ENCODE data around the gene TFPI2. TPM values are rescaled to one million over a fixed set of nuclear protein-coding genes. Genes with fewer than 3 reads are reported as not detected.

TFPI2 gene
- total and polyA plus RNA-seq, 4 donors: 1.4 to 9.1 (median 3.6) TPM

- 69% methylated on average over 4 of the region's 4 CpGs for WGBS
- no peak for DNase-seq (ENCODE audit: low spot score)
- no peak overlapping the region for H3K27ac ChIP-seq (ENCODE audit: low read depth in 1 of 2, low read length in 2 of 2)
These were observed 29.1 kb downstream of the TFPI2 start for GRCh38 chr7:93861325-93861949.

More at GRCh38 chr7:93861325-93861949, 29.1 kb downstream of the TFPI2 start:
- Histone ChIP-seq H3K4me3 (ENCODE audit: low read depth in 1 of 3, low read length in 3 of 3) (no peak overlapping the region), H3K4me1 (ENCODE audit: control insufficient read depth in 4 of 4, insufficient read depth in 4 of 4, low read length in 3 of 4) (no peaks in the 10 kb centered on the region), H3K27me3 (ENCODE audit: control insufficient read depth in 4 of 4, insufficient read depth in 4 of 4, low read length in 3 of 4) (no peaks in the 10 kb centered on the region), H3K36me3 (ENCODE audit: control insufficient read depth in 4 of 4, insufficient read depth in 3 of 4, low read depth in 1 of 4, low read length in 3 of 4) (no peaks in the 10 kb centered on the region), H3K9ac (ENCODE audit: low read depth in 1 of 2, low read length in 2 of 2) (no peak overlapping the region), H3K9me3 (ENCODE audit: control insufficient read depth in 4 of 4, low read length in 3 of 4) (no peaks in the 10 kb centered on the region)
- TF ChIP-seq, protein P1, sequence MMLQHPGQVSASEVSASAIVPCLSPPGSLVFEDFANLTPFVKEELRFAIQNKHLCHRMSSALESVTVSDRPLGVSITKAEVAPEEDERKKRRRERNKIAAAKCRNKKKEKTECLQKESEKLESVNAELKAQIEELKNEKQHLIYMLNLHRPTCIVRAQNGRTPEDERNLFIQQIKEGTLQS (IDR thresholded peaks at IDR 0.05): no peak
- TF ChIP-seq RXRA (IDR thresholded peaks at IDR 0.05) (no peak), SP1 (IDR thresholded peaks at IDR 0.05) (no peak), NR2F2 (IDR thresholded peaks at IDR 0.05) (no peak), ZBTB33 (IDR thresholded peaks at IDR 0.05) (no peak), EGR1 (IDR thresholded peaks at IDR 0.05; ENCODE audit: low read depth in 2 of 2) (no peak), MAX (IDR thresholded peaks at IDR 0.05) (no peak), RAD21 (IDR thresholded peaks at IDR 0.05) (no peak), HNF4G (IDR thresholded peaks at IDR 0.05) (no peak), FOXA1 (IDR thresholded peaks at IDR 0.05) (no peak), FOXA2 (IDR thresholded peaks at IDR 0.05) (no peak), GABPA (IDR thresholded peaks at IDR 0.05 in 1 of 2, conservative IDR thresholded peaks at IDR 0.05 in 1 of 2) (no peak), CTCF (IDR thresholded peaks at IDR 0.05; ENCODE audit: low read depth, low read length, missing input control) (no peak), HNF4A (conservative IDR thresholded peaks at IDR 0.05) (no peak)
- TF ChIP-seq, protein P2, sequence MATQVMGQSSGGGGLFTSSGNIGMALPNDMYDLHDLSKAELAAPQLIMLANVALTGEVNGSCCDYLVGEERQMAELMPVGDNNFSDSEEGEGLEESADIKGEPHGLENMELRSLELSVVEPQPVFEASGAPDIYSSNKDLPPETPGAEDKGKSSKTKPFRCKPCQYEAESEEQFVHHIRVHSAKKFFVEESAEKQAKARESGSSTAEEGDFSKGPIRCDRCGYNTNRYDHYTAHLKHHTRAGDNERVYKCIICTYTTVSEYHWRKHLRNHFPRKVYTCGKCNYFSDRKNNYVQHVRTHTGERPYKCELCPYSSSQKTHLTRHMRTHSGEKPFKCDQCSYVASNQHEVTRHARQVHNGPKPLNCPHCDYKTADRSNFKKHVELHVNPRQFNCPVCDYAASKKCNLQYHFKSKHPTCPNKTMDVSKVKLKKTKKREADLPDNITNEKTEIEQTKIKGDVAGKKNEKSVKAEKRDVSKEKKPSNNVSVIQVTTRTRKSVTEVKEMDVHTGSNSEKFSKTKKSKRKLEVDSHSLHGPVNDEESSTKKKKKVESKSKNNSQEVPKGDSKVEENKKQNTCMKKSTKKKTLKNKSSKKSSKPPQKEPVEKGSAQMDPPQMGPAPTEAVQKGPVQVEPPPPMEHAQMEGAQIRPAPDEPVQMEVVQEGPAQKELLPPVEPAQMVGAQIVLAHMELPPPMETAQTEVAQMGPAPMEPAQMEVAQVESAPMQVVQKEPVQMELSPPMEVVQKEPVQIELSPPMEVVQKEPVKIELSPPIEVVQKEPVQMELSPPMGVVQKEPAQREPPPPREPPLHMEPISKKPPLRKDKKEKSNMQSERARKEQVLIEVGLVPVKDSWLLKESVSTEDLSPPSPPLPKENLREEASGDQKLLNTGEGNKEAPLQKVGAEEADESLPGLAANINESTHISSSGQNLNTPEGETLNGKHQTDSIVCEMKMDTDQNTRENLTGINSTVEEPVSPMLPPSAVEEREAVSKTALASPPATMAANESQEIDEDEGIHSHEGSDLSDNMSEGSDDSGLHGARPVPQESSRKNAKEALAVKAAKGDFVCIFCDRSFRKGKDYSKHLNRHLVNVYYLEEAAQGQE (IDR thresholded peaks at IDR 0.05): no peak

Measured in liver (tissue), 9 donors.